Measurements from ENCODE around the gene MXD1.

The MXD1 gene

DNA sequence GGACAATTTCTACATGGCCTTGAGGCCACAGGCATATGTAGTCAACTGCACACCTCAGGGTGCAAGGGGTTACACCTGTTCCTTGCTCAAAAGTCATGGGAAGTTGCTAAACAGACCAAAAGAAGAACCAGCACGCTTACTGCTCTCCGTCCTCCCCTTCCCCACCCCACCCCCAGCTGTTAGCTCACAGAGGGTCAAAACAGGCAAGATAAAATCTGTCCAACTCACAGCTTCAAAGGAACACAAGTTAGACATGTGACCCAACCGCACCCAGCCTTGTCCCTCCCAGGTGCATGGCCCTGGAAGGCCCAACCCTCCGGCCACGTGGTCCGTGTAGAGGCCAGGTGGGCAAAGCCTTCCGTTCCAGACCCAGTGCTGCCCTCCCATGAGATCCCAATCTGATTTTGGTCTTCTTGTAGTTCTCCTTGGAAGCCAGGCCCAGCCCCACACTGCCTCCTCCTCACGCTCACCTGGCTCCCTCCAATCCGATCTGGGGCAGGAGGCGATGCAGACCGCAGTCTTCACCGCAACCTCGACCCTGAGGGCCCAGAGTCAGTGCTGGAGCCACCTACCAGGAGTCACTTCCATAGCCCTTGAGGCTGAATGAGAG, 61.0 kb downstream of the MXD1 start:
- H2BK120ac ChIP-seq (ENCODE audit: low read depth, low read length): no peak overlapping the region
- no CpG with 5 or more reads among the region's 13 CpGs for WGBS, 2 donors (ENCODE audit: extremely low coverage in 2 of 2, insufficient read length in 2 of 2, insufficient replicate concordance in 1 of 2)
- H3K9ac ChIP-seq (ENCODE audit: low read depth, low read length, poor library complexity): no peak overlapping the region
- no peak overlapping the region for H2AFZ ChIP-seq (ENCODE audit: low read length)
- DNase-seq (ENCODE audit: low spot score): no peak
- H3K9me3 ChIP-seq (replicated peaks in 1 of 2; ENCODE audit: control insufficient read depth in 2 of 2, insufficient read depth in 1 of 2, low read depth in 1 of 2, low read length in 2 of 2): no peaks in the 10 kb centered on the region
- H3K4me3 ChIP-seq (ENCODE audit: low read length in 2 of 2): no peak overlapping the region
- no peak overlapping the region for H3K4me2 ChIP-seq (ENCODE audit: insufficient read depth, low read length, poor library complexity, severe bottlenecking)
- H3K4ac ChIP-seq (ENCODE audit: low read length): no peak overlapping the region
- no peak overlapping the region for H3K18ac ChIP-seq (ENCODE audit: low read length)
- no peak overlapping the region for H4K8ac ChIP-seq (ENCODE audit: low read depth, low read length)
- peak overlapping the region; percentile 1 for H3K23ac ChIP-seq (ENCODE audit: low read depth, low read length, poor library complexity)
- H2AK5ac ChIP-seq (ENCODE audit: low read depth, low read length): no peak overlapping the region
- no peaks in the 10 kb centered on the region for H3K79me1 ChIP-seq (ENCODE audit: low read depth, low read length)
- H3K4me1 ChIP-seq (ENCODE audit: control insufficient read depth in 2 of 2, insufficient read depth in 1 of 2, low read depth in 1 of 2, low read length in 2 of 2): peaks cover 0 to 7% of the 10 kb centered on the region in 2 donors
- no peak overlapping the region for H3K27ac ChIP-seq (replicated peaks; ENCODE audit: low read length)
- no peak overlapping the region for H2BK15ac ChIP-seq (ENCODE audit: low read length)
- no peak overlapping the region for H2BK12ac ChIP-seq (ENCODE audit: low read length)
- no peak overlapping the region for H4K91ac ChIP-seq (ENCODE audit: low read depth, low read length, poor library complexity)
- H3K27me3 ChIP-seq (ENCODE audit: control insufficient read depth in 3 of 3, insufficient read depth in 3 of 3, low read depth in 1 of 3, low read length in 3 of 3): no peaks in the 10 kb centered on the region
- no peak overlapping the region for H2BK5ac ChIP-seq (ENCODE audit: low read length)
- H3K36me3 ChIP-seq (replicated peaks in 1 of 2; ENCODE audit: control insufficient read depth in 2 of 2, insufficient read depth in 2 of 2, low read length in 2 of 2): no peaks in the 10 kb centered on the region
- H3K14ac ChIP-seq (ENCODE audit: low read length): no peak overlapping the region

DNA sequence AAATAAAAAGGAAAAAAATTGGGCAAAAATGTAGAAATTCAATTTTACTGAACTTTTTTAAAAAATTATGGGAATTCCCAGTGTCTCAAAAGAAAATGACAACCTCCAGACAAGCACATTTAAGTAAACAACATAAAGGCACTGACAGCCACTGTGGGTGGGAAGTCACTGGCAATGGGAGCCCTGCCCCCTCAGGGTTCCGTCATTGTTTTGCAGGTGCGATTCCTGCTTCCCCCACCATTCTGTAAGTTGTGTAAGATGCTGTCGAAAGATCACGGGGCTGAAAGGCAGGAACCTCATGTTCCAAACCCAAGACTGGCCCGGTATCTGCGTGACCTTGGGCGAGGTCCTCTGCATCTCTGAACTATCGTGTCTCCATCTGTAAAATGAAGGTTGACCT, 62.3 kb downstream of the MXD1 start:
- Histone ChIP-seq H3K9me3 (replicated peaks in 1 of 2; ENCODE audit: control insufficient read depth in 2 of 2, insufficient read depth in 1 of 2, low read depth in 1 of 2, low read length in 2 of 2) (no peaks in the 10 kb centered on the region), H3K79me1 (ENCODE audit: low read depth, low read length) (no peaks in the 10 kb centered on the region), H3K23ac (ENCODE audit: low read depth, low read length, poor library complexity) (no peak overlapping the region), H4K8ac (ENCODE audit: low read depth, low read length) (no peak overlapping the region), H3K4ac (ENCODE audit: low read length) (no peak overlapping the region), H2BK12ac (ENCODE audit: low read length) (no peak overlapping the region), H3K36me3 (replicated peaks in 1 of 2; ENCODE audit: control insufficient read depth in 2 of 2, insufficient read depth in 2 of 2, low read length in 2 of 2) (no peaks in the 10 kb centered on the region), H3K18ac (ENCODE audit: low read length) (no peak overlapping the region), H2AK5ac (ENCODE audit: low read depth, low read length) (no peak overlapping the region), H3K27ac (replicated peaks; ENCODE audit: low read length) (no peak overlapping the region), H2BK5ac (ENCODE audit: low read length) (no peak overlapping the region), H3K9ac (ENCODE audit: low read depth, low read length, poor library complexity) (no peak overlapping the region), H3K4me2 (ENCODE audit: insufficient read depth, low read length, poor library complexity, severe bottlenecking) (no peak overlapping the region), H2BK120ac (ENCODE audit: low read depth, low read length) (no peak overlapping the region), H3K4me1 (ENCODE audit: control insufficient read depth in 2 of 2, insufficient read depth in 1 of 2, low read depth in 1 of 2, low read length in 2 of 2) (peaks cover 0 to 4% of the 10 kb centered on the region in 2 donors), H3K27me3 (ENCODE audit: control insufficient read depth in 3 of 3, insufficient read depth in 3 of 3, low read depth in 1 of 3, low read length in 3 of 3) (no peaks in the 10 kb centered on the region), H2BK15ac (ENCODE audit: low read length) (no peak overlapping the region), H2AFZ (ENCODE audit: low read length) (no peak overlapping the region), H3K14ac (ENCODE audit: low read length) (no peak overlapping the region), H3K4me3 (ENCODE audit: low read length in 2 of 2) (no peak overlapping the region), H4K91ac (ENCODE audit: low read depth, low read length, poor library complexity) (no peak overlapping the region)
- no CpG with 5 or more reads among the region's 8 CpGs for WGBS, 2 donors (ENCODE audit: extremely low coverage in 2 of 2, insufficient read length in 2 of 2, insufficient replicate concordance in 1 of 2)
- DNase-seq (ENCODE audit: low spot score): no peak

DNA sequence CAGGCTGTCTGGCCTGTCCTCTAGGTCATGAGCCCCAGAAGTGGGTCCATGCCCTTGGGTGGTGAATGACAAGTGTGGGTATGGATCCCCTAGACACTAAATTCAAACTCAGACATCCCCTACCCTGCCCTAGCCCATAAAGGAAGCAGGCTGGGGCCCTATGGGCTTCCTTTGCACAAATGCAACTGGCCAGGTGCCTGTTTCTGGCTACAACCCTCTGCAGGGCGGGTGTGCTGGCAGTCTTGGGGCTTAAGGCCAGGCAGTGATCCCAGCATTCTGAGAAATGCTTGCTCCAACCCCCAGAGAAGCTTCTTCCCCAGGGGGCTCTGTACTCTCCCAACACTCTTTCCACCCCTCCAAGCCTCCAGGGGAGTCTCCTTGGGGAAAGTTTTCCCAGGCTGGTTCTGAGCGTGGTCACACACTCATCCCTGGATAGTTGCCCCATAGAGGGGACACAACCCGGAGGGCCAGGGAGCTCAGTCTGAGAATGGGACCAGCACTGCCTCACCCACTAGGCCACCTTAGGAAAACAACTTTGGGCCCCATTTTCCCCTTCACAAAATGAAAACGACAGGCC, 63.1 kb downstream of the MXD1 start:
- H3K4me3 ChIP-seq (ENCODE audit: low read length in 2 of 2): no peak overlapping the region
- H2BK12ac ChIP-seq (ENCODE audit: low read length): no peak overlapping the region
- H3K36me3 ChIP-seq (replicated peaks in 1 of 2; ENCODE audit: control insufficient read depth in 2 of 2, insufficient read depth in 2 of 2, low read length in 2 of 2): no peaks in the 10 kb centered on the region
- H3K9me3 ChIP-seq (replicated peaks in 1 of 2; ENCODE audit: control insufficient read depth in 2 of 2, insufficient read depth in 1 of 2, low read depth in 1 of 2, low read length in 2 of 2): no peaks in the 10 kb centered on the region
- H3K14ac ChIP-seq (ENCODE audit: low read length): no peak overlapping the region
- H3K23ac ChIP-seq (ENCODE audit: low read depth, low read length, poor library complexity): no peak overlapping the region
- no peak overlapping the region for H4K8ac ChIP-seq (ENCODE audit: low read depth, low read length)
- H4K91ac ChIP-seq (ENCODE audit: low read depth, low read length, poor library complexity): no peak overlapping the region
- no peak overlapping the region for H2AFZ ChIP-seq (ENCODE audit: low read length)
- no peaks in the 10 kb centered on the region for H3K27me3 ChIP-seq (ENCODE audit: control insufficient read depth in 3 of 3, insufficient read depth in 3 of 3, low read depth in 1 of 3, low read length in 3 of 3)
- H3K4me2 ChIP-seq (ENCODE audit: insufficient read depth, low read length, poor library complexity, severe bottlenecking): no peak overlapping the region
- DNase-seq (ENCODE audit: low spot score): no peak
- no peak overlapping the region for H3K27ac ChIP-seq (replicated peaks; ENCODE audit: low read length)
- no peak overlapping the region for H2BK15ac ChIP-seq (ENCODE audit: low read length)
- H3K18ac ChIP-seq (ENCODE audit: low read length): no peak overlapping the region
- H2BK120ac ChIP-seq (ENCODE audit: low read depth, low read length): no peak overlapping the region
- H2BK5ac ChIP-seq (ENCODE audit: low read length): no peak overlapping the region
- no peak overlapping the region for H3K9ac ChIP-seq (ENCODE audit: low read depth, low read length, poor library complexity)
- no peaks in the 10 kb centered on the region for H3K79me1 ChIP-seq (ENCODE audit: low read depth, low read length)
- no peak overlapping the region for H2AK5ac ChIP-seq (ENCODE audit: low read depth, low read length)
- H3K4ac ChIP-seq (ENCODE audit: low read length): no peak overlapping the region
- no CpG with 5 or more reads among the region's 4 CpGs for WGBS, 2 donors (ENCODE audit: extremely low coverage in 2 of 2, insufficient read length in 2 of 2, insufficient replicate concordance in 1 of 2)
- peaks cover 0 to 4% of the 10 kb centered on the region in 2 donors for H3K4me1 ChIP-seq (ENCODE audit: control insufficient read depth in 2 of 2, insufficient read depth in 1 of 2, low read depth in 1 of 2, low read length in 2 of 2)

GRCh38 chr2:69979902-69980807, 65.2 kb downstream of the MXD1 start:
- DNase-seq (ENCODE audit: low spot score): no peak
- Histone ChIP-seq H4K91ac (ENCODE audit: low read depth, low read length, poor library complexity) (no peak overlapping the region), H2AFZ (ENCODE audit: low read length) (no peak overlapping the region), H3K27ac (replicated peaks; ENCODE audit: low read length) (no peak overlapping the region), H4K8ac (ENCODE audit: low read depth, low read length) (no peak overlapping the region), H3K4me2 (ENCODE audit: insufficient read depth, low read length, poor library complexity, severe bottlenecking) (no peak overlapping the region), H3K14ac (ENCODE audit: low read length) (no peak overlapping the region), H2AK5ac (ENCODE audit: low read depth, low read length) (no peak overlapping the region), H3K9me3 (replicated peaks in 1 of 2; ENCODE audit: control insufficient read depth in 2 of 2, insufficient read depth in 1 of 2, low read depth in 1 of 2, low read length in 2 of 2) (no peaks in the 10 kb centered on the region), H3K23ac (ENCODE audit: low read depth, low read length, poor library complexity) (no peak overlapping the region), H2BK15ac (ENCODE audit: low read length) (no peak overlapping the region), H3K18ac (ENCODE audit: low read length) (peak overlapping the region; percentile 8), H2BK120ac (ENCODE audit: low read depth, low read length) (no peak overlapping the region), H3K79me1 (ENCODE audit: low read depth, low read length) (no peaks in the 10 kb centered on the region), H3K4me3 (ENCODE audit: low read length in 2 of 2) (no peak overlapping the region), H3K27me3 (ENCODE audit: control insufficient read depth in 3 of 3, insufficient read depth in 3 of 3, low read depth in 1 of 3, low read length in 3 of 3) (no peaks in the 10 kb centered on the region), H3K4me1 (ENCODE audit: control insufficient read depth in 2 of 2, insufficient read depth in 1 of 2, low read depth in 1 of 2, low read length in 2 of 2) (peaks cover 0 to 2% of the 10 kb centered on the region in 2 donors), H2BK5ac (ENCODE audit: low read length) (no peak overlapping the region), H3K36me3 (replicated peaks in 1 of 2; ENCODE audit: control insufficient read depth in 2 of 2, insufficient read depth in 2 of 2, low read length in 2 of 2) (no peaks in the 10 kb centered on the region), H3K4ac (ENCODE audit: low read length) (no peak overlapping the region), H2BK12ac (ENCODE audit: low read length) (no peak overlapping the region), H3K9ac (ENCODE audit: low read depth, low read length, poor library complexity) (no peak overlapping the region)
- no CpG with 5 or more reads among the region's 8 CpGs for WGBS, 2 donors (ENCODE audit: extremely low coverage in 2 of 2, insufficient read length in 2 of 2, insufficient replicate concordance in 1 of 2)

Measured in neuronal stem cell (in vitro differentiated cells).